Measurements from ENCODE around the gene PLA2G3. TPM values are rescaled to one million over a fixed set of nuclear protein-coding genes. Genes with fewer than 3 reads are reported as not detected.

PLA2G3 gene
- total RNA-seq, 1 experiment from 2014 or later: 21.5 TPM

- Histone ChIP-seq H3K4me1 (ENCODE audit: insufficient read depth, low read length, poor library complexity, severe bottlenecking) (no peaks in the 10 kb centered on the region), H3K4me3 (ENCODE audit: low read depth, low read length, poor library complexity, severe bottlenecking) (no peak overlapping the region), H3K36me3 (ENCODE audit: insufficient read depth, low read length, poor library complexity, severe bottlenecking) (peaks cover 3% of the 10 kb centered on the region), H3K27ac (ENCODE audit: low read depth, low read length, poor library complexity, severe bottlenecking) (no peak overlapping the region), H3K27me3 (replicated peaks; ENCODE audit: insufficient read depth, low read depth, low read length, poor library complexity) (no peaks in the 10 kb centered on the region), H3K9me3 (ENCODE audit: low read depth, low read length, poor library complexity, severe bottlenecking) (no peaks in the 10 kb centered on the region)
- intact Hi-C loops (cut with micrococcal nuclease; ENCODE audit: unreplicated experiment): no loop called here
- CTCF ChIA-PET: no interaction called here
- DNase-seq (ENCODE audit: low spot score): no peak
- TF ChIP-seq CTCF (conservative IDR thresholded peaks at IDR 0.05; ENCODE audit: low read depth, low read length) (no peak), EZH2 (IDR thresholded peaks at IDR 0.05; ENCODE audit: borderline replicate concordance, low read depth, low read length, poor library complexity, severe bottlenecking) (no peak)
- BruUV-seq (replicated peaks): no TSS peak
- POLR2A ChIA-PET (ENCODE audit: low non-redundant PET): no interaction called here
Measured at GRCh38 chr22:31100762-31101525, 39.4 kb downstream of the PLA2G3 start.

- POLR2A ChIA-PET (ENCODE audit: low non-redundant PET): no interaction called here
- CTCF ChIA-PET: no interaction called here
Measured at GRCh38 chr22:31099841-31100761, 40.2 kb downstream of the PLA2G3 start.

GRCh38 chr22:31099386-31099785, 40.9 kb downstream of the PLA2G3 start:
- Histone ChIP-seq H3K9me3 (ENCODE audit: low read depth, low read length, poor library complexity, severe bottlenecking) (no peaks in the 10 kb centered on the region), H3K36me3 (ENCODE audit: insufficient read depth, low read length, poor library complexity, severe bottlenecking) (peaks cover 3% of the 10 kb centered on the region), H3K4me1 (ENCODE audit: insufficient read depth, low read length, poor library complexity, severe bottlenecking) (no peaks in the 10 kb centered on the region), H3K27me3 (replicated peaks; ENCODE audit: insufficient read depth, low read depth, low read length, poor library complexity) (no peaks in the 10 kb centered on the region), H3K4me3 (ENCODE audit: low read depth, low read length, poor library complexity, severe bottlenecking) (no peak overlapping the region), H3K27ac (ENCODE audit: low read depth, low read length, poor library complexity, severe bottlenecking) (no peak overlapping the region)
- ChIA-PET CTCF (no interaction called here), POLR2A (ENCODE audit: low non-redundant PET) (no interaction called here)
- intact Hi-C loops (cut with micrococcal nuclease; ENCODE audit: unreplicated experiment): no loop called here
- TF ChIP-seq EZH2 (IDR thresholded peaks at IDR 0.05; ENCODE audit: borderline replicate concordance, low read depth, low read length, poor library complexity, severe bottlenecking) (no peak), CTCF (conservative IDR thresholded peaks at IDR 0.05; ENCODE audit: low read depth, low read length) (no peak)
- no peak for DNase-seq (ENCODE audit: low spot score)
- BruUV-seq (replicated peaks): no TSS peak

More at GRCh38 chr22:31099841-31100761, 40.2 kb downstream of the PLA2G3 start:
- intact Hi-C loops (cut with micrococcal nuclease; ENCODE audit: unreplicated experiment): no loop called here
- Histone ChIP-seq H3K9me3 (ENCODE audit: low read depth, low read length, poor library complexity, severe bottlenecking) (no peaks in the 10 kb centered on the region), H3K27ac (ENCODE audit: low read depth, low read length, poor library complexity, severe bottlenecking) (no peak overlapping the region), H3K27me3 (replicated peaks; ENCODE audit: insufficient read depth, low read depth, low read length, poor library complexity) (no peaks in the 10 kb centered on the region), H3K36me3 (ENCODE audit: insufficient read depth, low read length, poor library complexity, severe bottlenecking) (peaks cover 3% of the 10 kb centered on the region), H3K4me1 (ENCODE audit: insufficient read depth, low read length, poor library complexity, severe bottlenecking) (no peaks in the 10 kb centered on the region), H3K4me3 (ENCODE audit: low read depth, low read length, poor library complexity, severe bottlenecking) (no peak overlapping the region)
- TF ChIP-seq CTCF (conservative IDR thresholded peaks at IDR 0.05; ENCODE audit: low read depth, low read length) (no peak), EZH2 (IDR thresholded peaks at IDR 0.05; ENCODE audit: borderline replicate concordance, low read depth, low read length, poor library complexity, severe bottlenecking) (no peak)
- BruUV-seq (replicated peaks): no TSS peak
- DNase-seq (ENCODE audit: low spot score): no peak
